PC-9 (cell line): ENCODE data around the gene FAM114A1. TPM values are rescaled to one million over a fixed set of nuclear protein-coding genes. Genes with fewer than 3 reads are reported as not detected.

Experiments used
- BruUV-seq: library from RNA; stranded (reverse); fragments of 400-500 nt; replicated peaks from 2 replicates; lab custom pipeline; 2021; lab: Mats Ljungman, UMichigan
- CTCF ChIA-PET: fragments of 300-600 bp; sonication (Branson Sonifier 250); formaldehyde crosslinking; loops from one replicate; lab custom pipeline; 2022; ENCODE audit warnings: antibody characterized with exemption; lab: Charles Lee
- POLR2A ChIA-PET: fragments of 300-600 bp; sonication (Branson Sonifier 250); formaldehyde crosslinking; loops from one replicate; lab custom pipeline; 2022; ENCODE audit warnings: antibody characterized with exemption; ENCODE audit not compliant: unreplicated experiment; lab: Charles Lee
- DNase-seq, 2 experiments: peaks; one replicate each; pipeline versions ENCODE4 v3.0.0 to v3.0.0-alpha.2; 2015 to 2022; ENCODE audit warnings: mixed read lengths in 1 of 2
- H2AFZ ChIP-seq: fragments of 200-600 bp; sonication (generic); 2 replicates; pipeline ENCODE4 v1.8.1; 2017; ENCODE audit warnings: antibody characterized with exemption
- H3F3A ChIP-seq: fragments of 200-600 bp; sonication (generic); 2 replicates; pipeline ENCODE4 v1.8.1; 2017; ENCODE audit warnings: antibody characterized with exemption, mild to moderate bottlenecking, low read depth; ENCODE audit not compliant: insufficient read depth
- H3K27ac ChIP-seq: fragments of 200-600 bp; sonication (generic); 2 replicates; pipeline ENCODE4 v1.6.1; 2016; ENCODE audit warnings: mixed run types
- H3K27me3 ChIP-seq: fragments of 200-600 bp; sonication (generic); 2 replicates; pipeline ENCODE4 v1.6.1; 2016; ENCODE audit warnings: low read depth, mixed run types; ENCODE audit not compliant: insufficient read depth
- H3K36me3 ChIP-seq: fragments of 200-600 bp; sonication (generic); 2 replicates; pipeline ENCODE4 v1.6.1; 2016; ENCODE audit warnings: low read depth, mixed run types
- H3K4me1 ChIP-seq: fragments of 200-600 bp; sonication (generic); replicated peaks from 2 replicates; pipeline ENCODE4 v1.6.1; 2016; ENCODE audit warnings: mixed run types; ENCODE audit not compliant: insufficient read depth
- H3K4me2 ChIP-seq: fragments of 200-600 bp; sonication (generic); 2 replicates; pipeline ENCODE4 v1.6.1; 2017; ENCODE audit warnings: mixed run types
- H3K4me3 ChIP-seq: fragments of 200-600 bp; sonication (generic); 2 replicates; pipeline ENCODE4 v1.6.1; 2016; ENCODE audit warnings: mixed run types
- H3K79me2 ChIP-seq: fragments of 200-600 bp; sonication (generic); 2 replicates; pipeline ENCODE4 v1.6.1; 2017; ENCODE audit warnings: low read depth, mixed run types
- H3K9me2 ChIP-seq: fragments of 200-600 bp; sonication (generic); 2 replicates; pipeline ENCODE4 v1.8.1; 2017; ENCODE audit warnings: mild to moderate bottlenecking; ENCODE audit not compliant: insufficient read depth
- H3K9me3 ChIP-seq: fragments of 200-600 bp; sonication (generic); 2 replicates; pipeline ENCODE4 v1.8.1; 2016; ENCODE audit warnings: low read depth; ENCODE audit not compliant: insufficient read depth
- H4K20me1 ChIP-seq: fragments of 200-600 bp; sonication (generic); 2 replicates; pipeline ENCODE4 v1.8.1; 2017; ENCODE audit not compliant: insufficient read depth
- CTCF ChIP-seq: fragments of 200-600 bp; sonication (generic); conservative IDR thresholded peaks from 2 replicates; pipeline ENCODE4 v1.6.1; 2017; ENCODE audit warnings: mixed run types, antibody characterized with exemption, mild to moderate bottlenecking, moderate library complexity
- EZH2 ChIP-seq: fragments of 200-600 bp; sonication (generic); IDR thresholded peaks from 2 replicates; pipeline ENCODE4 v1.8.0; 2017; ENCODE audit warnings: antibody characterized with exemption, low read depth
- intact Hi-C: fragments of 100-400 bp; cut with micrococcal nuclease; formaldehyde crosslinking; loops from one replicate; pipeline ENCODE4 v1.10.0; 2022; ENCODE audit not compliant: unreplicated experiment
- total RNA-seq: library from RNA; stranded (reverse); gene quantifications from 2 replicates; pipeline ENCODE4 v1.2.3, GENCODE V29; 2021

The FAM114A1 gene
- total RNA-seq, 1 experiment from 2014 or later, result 73.7 TPM

- intact Hi-C loops, result no loop called here
These were observed 58.1 kb downstream of the FAM114A1 start for GRCh38 chr4:38925492-38926413.

GRCh38 chr4:38926896-38927295 lies 59.3 kb downstream of the FAM114A1 start:
- Histone ChIP-seq H3K36me3 (no peaks in the 10 kb centered on the region), H3K4me2 (no peak overlapping the region), H3K4me1 (no peaks in the 10 kb centered on the region), H2AFZ (no peak overlapping the region), H3K9me2 (no peaks in the 10 kb centered on the region), H3F3A (no peaks in the 10 kb centered on the region), H4K20me1 (no peaks in the 10 kb centered on the region), H3K27me3 (no peaks in the 10 kb centered on the region), H3K27ac (no peak overlapping the region), H3K79me2 (no peaks in the 10 kb centered on the region), H3K9me3 (no peaks in the 10 kb centered on the region), H3K4me3 (no peak overlapping the region)
- intact Hi-C loops, result no loop called here
- TF ChIP-seq EZH2 (no peak), CTCF (no peak)
- DNase-seq, result no peak
- BruUV-seq, result no TSS peak
- ChIA-PET POLR2A (no interaction called here), CTCF (no interaction called here)

More at GRCh38 chr4:38925492-38926413, 58.1 kb downstream of the FAM114A1 start:
- BruUV-seq, result no TSS peak
- no peaks in the 10 kb centered on the region for H3F3A ChIP-seq
- H3K79me2 ChIP-seq, result no peaks in the 10 kb centered on the region
- H3K27me3 ChIP-seq, result no peaks in the 10 kb centered on the region
- no peak for DNase-seq
- H2AFZ ChIP-seq, result no peak overlapping the region
- H3K4me1 ChIP-seq, result no peaks in the 10 kb centered on the region
- H3K4me3 ChIP-seq, result no peak overlapping the region
- ChIA-PET POLR2A (interaction anchor here (0.6 kb wide), 1 partner anchor 23 kb away, joined by 8 read pairs; no protein-coding TSS in a partner anchor), CTCF (interaction anchor here (0.6 kb wide), 1 partner anchor 868 kb away, joined by 3 read pairs; no protein-coding TSS in a partner anchor)
- H3K9me2 ChIP-seq, result no peaks in the 10 kb centered on the region
- H3K9me3 ChIP-seq, result no peaks in the 10 kb centered on the region
- H4K20me1 ChIP-seq, result no peaks in the 10 kb centered on the region
- no peaks in the 10 kb centered on the region for H3K36me3 ChIP-seq
- H3K4me2 ChIP-seq, result no peak overlapping the region
- TF ChIP-seq EZH2, result no peak
- no peak for TF ChIP-seq CTCF
- no peak overlapping the region for H3K27ac ChIP-seq

- intact Hi-C loops, result no loop called here
- H3K9me2 ChIP-seq, result no peaks in the 10 kb centered on the region
- TF ChIP-seq CTCF (no peak), EZH2 (no peak)
- no peaks in the 10 kb centered on the region for H3K36me3 ChIP-seq
- no TSS peak for BruUV-seq
- no peak for DNase-seq
- ChIA-PET CTCF (no interaction called here), POLR2A (interaction anchor here (0.5 kb wide), 1 partner anchor 135 kb away, joined by 3 read pairs; no protein-coding TSS in a partner anchor)
- H3K27me3 ChIP-seq, result no peaks in the 10 kb centered on the region
- H3F3A ChIP-seq, result no peaks in the 10 kb centered on the region
- no peak overlapping the region for H3K4me2 ChIP-seq
- H4K20me1 ChIP-seq, result no peaks in the 10 kb centered on the region
- no peaks in the 10 kb centered on the region for H3K79me2 ChIP-seq
- H3K4me1 ChIP-seq, result no peaks in the 10 kb centered on the region
- H3K27ac ChIP-seq, result no peak overlapping the region
- H2AFZ ChIP-seq, result no peak overlapping the region
- H3K4me3 ChIP-seq, result no peak overlapping the region
- no peaks in the 10 kb centered on the region for H3K9me3 ChIP-seq
These were observed 61.0 kb downstream of the FAM114A1 start for GRCh38 chr4:38928568-38928967.
